ENCODE data around the gene CDCP1.

GRCh38 chr3:45148921-45149320, 2.7 kb upstream of the CDCP1 start:
- TF ChIP-seq CTCF (IDR thresholded peaks at IDR 0.05; ENCODE audit: low read length) (no peak), EZH2 (optimal IDR thresholded peaks at IDR 0.05; ENCODE audit: low read depth, low read length) (no peak), EZH2phosphoT487 (IDR thresholded peaks at IDR 0.05; ENCODE audit: low read length) (no peak)

Measured in MM.1S (cell line).